ENCODE data around the gene TEX26. TPM values are rescaled to one million over a fixed set of nuclear protein-coding genes. Genes with fewer than 3 reads are reported as not detected.

The TEX26 gene
- total RNA-seq, 4 donors from 2014 or later = 0.36 to 1.5 (median 0.88) TPM; not detected in 1

GRCh38 chr13:30972888-30973377 is 40.5 kb downstream of the TEX26 start:
- no peak for TF ChIP-seq CTCF (IDR thresholded peaks at IDR 0.05)
- DNase-seq (ENCODE audit: low spot score) = no peak
- ATAC-seq (ENCODE audit: low FRiP score) = no peak

- no peak for TF ChIP-seq CTCF (IDR thresholded peaks at IDR 0.05)
- no peak for ATAC-seq (ENCODE audit: low FRiP score)
- no peak for DNase-seq (ENCODE audit: low spot score)
Observed at GRCh38 chr13:30974350-30974749, 41.9 kb downstream of the TEX26 start.

- ATAC-seq (ENCODE audit: low FRiP score) (no peak), DNase-seq (ENCODE audit: low spot score) (no peak)
- TF ChIP-seq CTCF (IDR thresholded peaks at IDR 0.05) = no peak
Observed at GRCh38 chr13:30976025-30976424, 43.6 kb downstream of the TEX26 start.

- ATAC-seq (ENCODE audit: low FRiP score) (no peak), DNase-seq (ENCODE audit: low spot score) (no peak)
- no peak for TF ChIP-seq CTCF (IDR thresholded peaks at IDR 0.05)
Observed at GRCh38 chr13:30978981-30979956, 46.8 kb downstream of the TEX26 start.

- no peak for TF ChIP-seq CTCF (IDR thresholded peaks at IDR 0.05)
- DNase-seq (ENCODE audit: low spot score) (no peak), ATAC-seq (ENCODE audit: low FRiP score) (no peak)
Observed at GRCh38 chr13:30982506-30982905, 50.0 kb downstream of the TEX26 start.

GRCh38 chr13:30982906-30983305 is 50.5 kb downstream of the TEX26 start:
- ATAC-seq (ENCODE audit: low FRiP score) (no peak), DNase-seq (ENCODE audit: low spot score) (no peak)
- TF ChIP-seq CTCF (IDR thresholded peaks at IDR 0.05) = no peak

- no peak for TF ChIP-seq CTCF (IDR thresholded peaks at IDR 0.05)
- DNase-seq (ENCODE audit: low spot score) (no peak), ATAC-seq (ENCODE audit: low FRiP score) (no peak)
Observed at GRCh38 chr13:30983431-30983830, 51.0 kb downstream of the TEX26 start.

Measured in omental fat pad (tissue), 4 donors.